H9 (cell line): Measurements from ENCODE around the gene TIGD1. TPM values are rescaled to one million over a fixed set of nuclear protein-coding genes. Genes with fewer than 3 reads are reported as not detected.

Experiments used
- DNase-seq: peaks from one replicate; pipeline ENCODE4 v3.0.0-alpha.2; 2017
- H2AFZ ChIP-seq: one replicate; pipeline ENCODE4 v1.6.1; 2013; ENCODE audit warnings: mild to moderate bottlenecking, low read length, control low read depth, moderate library complexity
- H2AK5ac ChIP-seq: 2 replicates; pipeline ENCODE4 v1.6.1; 2013; ENCODE audit warnings: low read length, control low read depth, mixed read lengths; ENCODE audit not compliant: insufficient read length
- H2BK120ac ChIP-seq: one replicate; pipeline ENCODE4 v1.6.1; 2013; ENCODE audit warnings: low read depth, mild to moderate bottlenecking, low read length, control low read depth, inconsistent platforms; ENCODE audit not compliant: poor library complexity, severe bottlenecking
- H2BK12ac ChIP-seq: 2 replicates; pipeline ENCODE4 v1.6.1; 2013; ENCODE audit warnings: low read length, control low read depth, mixed read lengths, low read depth; ENCODE audit not compliant: insufficient read length
- H2BK15ac ChIP-seq: 2 replicates; pipeline ENCODE4 v1.6.1; 2013; ENCODE audit warnings: low read depth, low read length, control low read depth
- H2BK20ac ChIP-seq: one replicate; pipeline ENCODE4 v1.6.1; 2013; ENCODE audit warnings: low read depth, mild to moderate bottlenecking, low read length, control low read depth, inconsistent platforms; ENCODE audit not compliant: poor library complexity, severe bottlenecking
- H2BK5ac ChIP-seq: 2 replicates; pipeline ENCODE4 v1.6.1; 2013; ENCODE audit warnings: low read length, control low read depth, mixed read lengths; ENCODE audit not compliant: insufficient read length
- H3K14ac ChIP-seq: 2 replicates; pipeline ENCODE4 v1.6.1; 2013; ENCODE audit warnings: low read length, control low read depth; ENCODE audit not compliant: insufficient read depth
- H3K18ac ChIP-seq: 2 replicates; pipeline ENCODE4 v1.6.1; 2013; ENCODE audit warnings: low read depth, mild to moderate bottlenecking, mixed read lengths, low read length, control low read depth; ENCODE audit not compliant: insufficient read length
- H3K23ac ChIP-seq: 2 replicates; pipeline ENCODE4 v1.6.1; 2013; ENCODE audit warnings: low read length, control low read depth, mixed read lengths, low read depth; ENCODE audit not compliant: insufficient read length
- H3K23me2 ChIP-seq: 2 replicates; pipeline ENCODE4 v1.6.1; 2013; ENCODE audit warnings: low read depth, mild to moderate bottlenecking, mixed read lengths, low read length, control low read depth; ENCODE audit not compliant: insufficient read length, poor library complexity, severe bottlenecking
- H3K27ac ChIP-seq: 2 replicates; pipeline ENCODE4 v1.5.1; 2013; ENCODE audit warnings: low read length, control low read depth, mixed read lengths, low read depth; ENCODE audit not compliant: insufficient read length
- H3K27me3 ChIP-seq: 2 replicates; pipeline ENCODE4 v1.6.1; 2013; ENCODE audit warnings: low read length, control low read depth, inconsistent platforms; ENCODE audit not compliant: insufficient read depth
- H3K4ac ChIP-seq: 2 replicates; pipeline ENCODE4 v1.6.1; 2013; ENCODE audit warnings: low read depth, mild to moderate bottlenecking, control low read depth, inconsistent platforms, low read length, moderate library complexity
- H3K4me1 ChIP-seq: 2 replicates; pipeline ENCODE4 v1.6.1; 2013; ENCODE audit warnings: low read length, control low read depth, inconsistent platforms; ENCODE audit not compliant: insufficient read depth
- H3K4me2 ChIP-seq: 2 replicates; pipeline ENCODE4 v1.6.1; 2013; ENCODE audit warnings: low read length, control low read depth, mixed read lengths; ENCODE audit not compliant: insufficient read length, insufficient read depth
- H3K56ac ChIP-seq: 2 replicates; pipeline ENCODE4 v1.6.1; 2013; ENCODE audit warnings: low read depth, mild to moderate bottlenecking, mixed read lengths, low read length, control low read depth; ENCODE audit not compliant: insufficient read length
- H3K79me1 ChIP-seq: 2 replicates; pipeline ENCODE4 v1.6.1; 2013; ENCODE audit warnings: low read depth, mild to moderate bottlenecking, moderate library complexity, low read length, control low read depth, inconsistent platforms; ENCODE audit not compliant: insufficient read depth, poor library complexity, severe bottlenecking
- H3K79me2 ChIP-seq: 2 replicates; pipeline ENCODE4 v1.6.1; 2013; ENCODE audit warnings: low read length, control low read depth, inconsistent platforms; ENCODE audit not compliant: insufficient read depth
- H3K9ac ChIP-seq: 2 replicates; pipeline ENCODE4 v1.6.1; 2013; ENCODE audit warnings: low read length, control low read depth, mixed read lengths; ENCODE audit not compliant: insufficient read length; ENCODE audit errors: extremely low read depth
- H3K9me3 ChIP-seq: one replicate; pipeline ENCODE4 v1.6.1; 2013; ENCODE audit warnings: low read depth, low read length, inconsistent platforms; ENCODE audit not compliant: control insufficient read depth
- H3T11ph ChIP-seq: one replicate; pipeline ENCODE4 v1.6.1; 2013; ENCODE audit warnings: mild to moderate bottlenecking, low read length, control low read depth, inconsistent platforms
- H4K20me1 ChIP-seq: one replicate; pipeline ENCODE4 v1.6.1; 2013; ENCODE audit not compliant: control insufficient read depth, insufficient read length, insufficient read depth
- H4K5ac ChIP-seq: 2 replicates; pipeline ENCODE4 v1.6.1; 2013; ENCODE audit warnings: low read depth, mild to moderate bottlenecking, mixed read lengths, low read length, control low read depth; ENCODE audit not compliant: insufficient read length
- H4K8ac ChIP-seq: replicated peaks from 2 replicates; pipeline ENCODE4 v1.6.1; 2013; ENCODE audit warnings: low read length, control low read depth, mixed read lengths, low read depth; ENCODE audit not compliant: insufficient read length
- H4K91ac ChIP-seq: 2 replicates; pipeline ENCODE4 v1.6.1; 2013; ENCODE audit warnings: low read depth, mild to moderate bottlenecking, moderate library complexity, mixed read lengths, low read length, control low read depth; ENCODE audit not compliant: insufficient read length
- H3K27ac Mint-ChIP-seq, 3 experiments: 2 replicates in 2 of 3; 3 replicates in 1 of 3; pipeline ENCODE4 v1.8.0; 2020 to 2021; ENCODE audit warnings: mixed read lengths in 3 of 3, mild to moderate bottlenecking in 1 of 3, moderate library complexity in 1 of 3
- H3K27me3 Mint-ChIP-seq: 2 replicates; pipeline ENCODE4 v1.8.0; 2021; ENCODE audit warnings: low read depth, mild to moderate bottlenecking, moderate library complexity, mixed read lengths
- H3K36me3 Mint-ChIP-seq, 3 experiments: 2 replicates in 2 of 3; 3 replicates in 1 of 3; pipeline ENCODE4 v1.8.0; 2020 to 2021; ENCODE audit warnings: low read depth in 3 of 3, mixed read lengths in 3 of 3; ENCODE audit not compliant: insufficient read depth in 1 of 3
- H3K4me1 Mint-ChIP-seq, 2 experiments: 2 replicates each; pipeline ENCODE4 v1.8.0; 2020; ENCODE audit warnings: mixed read lengths in 2 of 2
- H3K4me3 Mint-ChIP-seq, 2 experiments: 2 replicates in 1 of 2; 3 replicates in 1 of 2; pipeline ENCODE4 v1.8.0; 2020 to 2021; ENCODE audit warnings: mild to moderate bottlenecking in 2 of 2, mixed read lengths in 2 of 2, moderate library complexity in 1 of 2
- H3K9me3 Mint-ChIP-seq, 2 experiments: 2 replicates in 1 of 2; 3 replicates in 1 of 2; pipeline ENCODE4 v1.8.0; 2020; ENCODE audit warnings: mild to moderate bottlenecking in 2 of 2, mixed read lengths in 2 of 2, moderate library complexity in 1 of 2
- WGBS: extraction: QIAGEN DNeasy Blood & Tissue Kit; methylation state at CpG from one replicate; pipeline ENCODE4 v1.1.7; 2013; ENCODE audit warnings: missing lambda C conversion rate, low lambda C conversion rate, mixed read lengths; ENCODE audit not compliant: insufficient read length; ENCODE audit errors: extremely low coverage; 5-methylcytosine and 5-hydroxymethylcytosine counted together
- total RNA-seq: library from RNA; stranded (reverse); gene quantifications from 2 replicates; pipeline ENCODE4 v1.2.1, GENCODE V29; 2021
- TF ChIP-seq, protein P1 (sequence below): fragments of 200-600 bp; sonication (generic); conservative IDR thresholded peaks from 3 replicates; pipeline ENCODE4 v1.8.0; 2021; ENCODE audit warnings: antibody characterized with exemption, mild to moderate bottlenecking

The TIGD1 gene
- total RNA-seq, 1 experiment from 2014 or later: 6.3 TPM

DNA sequence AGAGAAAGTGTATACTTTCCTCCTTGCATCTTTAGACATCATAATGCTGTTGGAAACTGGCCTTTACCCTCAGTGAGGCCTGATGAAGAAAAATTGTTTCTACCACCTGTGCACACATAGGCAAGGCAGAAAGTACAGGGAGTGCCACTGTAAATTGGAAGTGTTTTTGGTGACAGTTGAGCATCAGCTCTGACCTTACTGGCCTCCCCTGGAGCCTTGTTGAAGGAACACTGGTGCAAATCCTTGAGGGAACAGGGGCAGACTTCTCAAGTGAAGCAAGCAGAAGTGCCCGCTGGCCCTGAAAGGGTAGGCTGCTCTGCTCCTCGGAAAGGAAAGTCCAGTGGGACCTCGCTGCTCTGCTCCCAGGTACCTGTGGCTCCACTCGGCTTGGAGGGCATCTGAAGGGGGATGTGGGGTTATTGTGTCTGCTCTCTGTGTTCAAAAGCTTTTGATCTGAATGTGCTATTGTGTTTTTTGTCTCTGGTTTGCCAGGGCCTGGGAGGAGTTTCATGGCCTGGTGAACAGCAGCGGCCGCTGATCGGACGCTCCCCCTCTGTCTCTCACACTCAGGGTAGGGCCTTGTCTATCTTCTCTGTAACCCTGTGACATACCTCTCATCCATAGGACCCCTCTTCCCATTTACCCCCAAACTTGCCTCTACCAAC, 23.5 kb upstream of the TIGD1 start:
- no CpG with 5 or more reads among the region's 8 CpGs for WGBS
- H3K79me1 ChIP-seq: no peaks in the 10 kb centered on the region
- no peak overlapping the region for H2BK120ac ChIP-seq
- H3K56ac ChIP-seq: no peak overlapping the region
- TF ChIP-seq, protein P1, sequence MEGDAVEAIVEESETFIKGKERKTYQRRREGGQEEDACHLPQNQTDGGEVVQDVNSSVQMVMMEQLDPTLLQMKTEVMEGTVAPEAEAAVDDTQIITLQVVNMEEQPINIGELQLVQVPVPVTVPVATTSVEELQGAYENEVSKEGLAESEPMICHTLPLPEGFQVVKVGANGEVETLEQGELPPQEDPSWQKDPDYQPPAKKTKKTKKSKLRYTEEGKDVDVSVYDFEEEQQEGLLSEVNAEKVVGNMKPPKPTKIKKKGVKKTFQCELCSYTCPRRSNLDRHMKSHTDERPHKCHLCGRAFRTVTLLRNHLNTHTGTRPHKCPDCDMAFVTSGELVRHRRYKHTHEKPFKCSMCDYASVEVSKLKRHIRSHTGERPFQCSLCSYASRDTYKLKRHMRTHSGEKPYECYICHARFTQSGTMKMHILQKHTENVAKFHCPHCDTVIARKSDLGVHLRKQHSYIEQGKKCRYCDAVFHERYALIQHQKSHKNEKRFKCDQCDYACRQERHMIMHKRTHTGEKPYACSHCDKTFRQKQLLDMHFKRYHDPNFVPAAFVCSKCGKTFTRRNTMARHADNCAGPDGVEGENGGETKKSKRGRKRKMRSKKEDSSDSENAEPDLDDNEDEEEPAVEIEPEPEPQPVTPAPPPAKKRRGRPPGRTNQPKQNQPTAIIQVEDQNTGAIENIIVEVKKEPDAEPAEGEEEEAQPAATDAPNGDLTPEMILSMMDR: no peak
- H4K20me1 ChIP-seq: no peaks in the 10 kb centered on the region
- no peak overlapping the region for H2AK5ac ChIP-seq
- Mint-ChIP-seq H3K4me1 (peaks cover 2 to 3% of the 10 kb centered on the region in 2 experiments; a peak in 3 of 4 replicates), H3K27ac (peak overlapping the region in 2 of 3 experiments; percentile 17 to 54; a peak in 2 of 7 replicates), H3K4me3 (no peak overlapping the region), H3K36me3 (peaks cover 7 to 71% (median 38%) of the 10 kb centered on the region in 3 experiments; a peak in 6 of 7 replicates), H3K27me3 (no peaks in the 10 kb centered on the region), H3K9me3 (no peaks in the 10 kb centered on the region)
- no peaks in the 10 kb centered on the region for H3K27me3 ChIP-seq
- H4K91ac ChIP-seq: no peak overlapping the region
- H3K23me2 ChIP-seq: no peaks in the 10 kb centered on the region
- H4K8ac ChIP-seq: no peak overlapping the region
- H2BK20ac ChIP-seq: no peak overlapping the region
- H3K4me1 ChIP-seq: no peaks in the 10 kb centered on the region
- H2BK12ac ChIP-seq: no peak overlapping the region
- no peak overlapping the region for H3K27ac ChIP-seq
- no peak overlapping the region for H3K9ac ChIP-seq
- no peak overlapping the region for H3K4ac ChIP-seq
- H2AFZ ChIP-seq: no peak overlapping the region
- H3K79me2 ChIP-seq: no peaks in the 10 kb centered on the region
- H2BK15ac ChIP-seq: no peak overlapping the region
- no peak overlapping the region for H3K4me2 ChIP-seq
- H4K5ac ChIP-seq: no peak overlapping the region
- no peak overlapping the region for H3K14ac ChIP-seq
- H3K18ac ChIP-seq: no peak overlapping the region
- H3T11ph ChIP-seq: no peak overlapping the region
- no peak overlapping the region for H2BK5ac ChIP-seq
- no peaks in the 10 kb centered on the region for H3K9me3 ChIP-seq
- DNase-seq: no peak
- no peak overlapping the region for H3K23ac ChIP-seq
